Measurements from ENCODE around the gene ACP1. TPM values are rescaled to one million over a fixed set of nuclear protein-coding genes. Genes with fewer than 3 reads are reported as not detected.

The ACP1 gene
- total RNA-seq, 4 donors from 2014 or later: 66.3 to 92.6 (median 71.7) TPM

DNA sequence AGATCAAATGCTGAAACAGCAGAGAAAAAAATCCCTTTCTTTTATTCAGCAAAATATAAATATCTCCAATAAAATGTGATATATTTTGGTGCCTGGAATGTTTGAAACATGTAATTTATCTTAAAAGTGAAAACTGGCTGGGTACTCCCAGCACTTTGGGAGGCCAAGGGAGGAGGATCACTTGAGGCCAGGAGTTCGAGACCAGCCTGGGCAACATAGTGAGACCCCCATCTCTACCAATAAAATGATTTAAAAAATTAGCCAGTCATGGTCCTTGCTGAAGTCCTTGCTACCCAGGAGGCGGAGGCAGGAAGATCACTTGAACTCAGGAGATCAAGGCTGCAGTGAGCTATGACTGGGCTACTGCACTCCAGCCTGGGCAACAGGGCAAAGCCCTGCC is 9.6 kb upstream of the ACP1 start:
- TF ChIP-seq, protein P1, sequence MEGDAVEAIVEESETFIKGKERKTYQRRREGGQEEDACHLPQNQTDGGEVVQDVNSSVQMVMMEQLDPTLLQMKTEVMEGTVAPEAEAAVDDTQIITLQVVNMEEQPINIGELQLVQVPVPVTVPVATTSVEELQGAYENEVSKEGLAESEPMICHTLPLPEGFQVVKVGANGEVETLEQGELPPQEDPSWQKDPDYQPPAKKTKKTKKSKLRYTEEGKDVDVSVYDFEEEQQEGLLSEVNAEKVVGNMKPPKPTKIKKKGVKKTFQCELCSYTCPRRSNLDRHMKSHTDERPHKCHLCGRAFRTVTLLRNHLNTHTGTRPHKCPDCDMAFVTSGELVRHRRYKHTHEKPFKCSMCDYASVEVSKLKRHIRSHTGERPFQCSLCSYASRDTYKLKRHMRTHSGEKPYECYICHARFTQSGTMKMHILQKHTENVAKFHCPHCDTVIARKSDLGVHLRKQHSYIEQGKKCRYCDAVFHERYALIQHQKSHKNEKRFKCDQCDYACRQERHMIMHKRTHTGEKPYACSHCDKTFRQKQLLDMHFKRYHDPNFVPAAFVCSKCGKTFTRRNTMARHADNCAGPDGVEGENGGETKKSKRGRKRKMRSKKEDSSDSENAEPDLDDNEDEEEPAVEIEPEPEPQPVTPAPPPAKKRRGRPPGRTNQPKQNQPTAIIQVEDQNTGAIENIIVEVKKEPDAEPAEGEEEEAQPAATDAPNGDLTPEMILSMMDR (IDR thresholded peaks at IDR 0.05; ENCODE audit: low read depth): no peak

DNA sequence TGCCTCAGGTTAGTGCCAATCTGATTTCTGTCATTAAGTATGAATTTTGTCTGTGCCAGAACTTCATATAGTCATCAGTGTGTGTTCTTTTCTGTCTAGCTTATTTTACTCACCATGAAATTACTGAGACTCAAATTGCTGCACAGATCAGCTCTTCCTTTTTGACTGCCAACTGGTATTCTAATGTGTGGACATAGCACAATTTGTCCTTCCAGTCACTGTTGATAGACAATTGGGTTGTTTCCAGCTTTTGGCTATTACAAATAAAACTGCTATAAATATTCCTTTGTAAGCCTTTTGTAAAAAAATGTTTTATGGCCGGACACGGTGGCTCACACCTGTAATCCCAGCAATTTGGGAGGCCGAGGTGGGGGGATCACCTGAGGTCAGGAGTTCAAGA is 8.7 kb upstream of the ACP1 start:
- TF ChIP-seq, protein P1 (IDR thresholded peaks at IDR 0.05; ENCODE audit: low read depth): no peak

DNA sequence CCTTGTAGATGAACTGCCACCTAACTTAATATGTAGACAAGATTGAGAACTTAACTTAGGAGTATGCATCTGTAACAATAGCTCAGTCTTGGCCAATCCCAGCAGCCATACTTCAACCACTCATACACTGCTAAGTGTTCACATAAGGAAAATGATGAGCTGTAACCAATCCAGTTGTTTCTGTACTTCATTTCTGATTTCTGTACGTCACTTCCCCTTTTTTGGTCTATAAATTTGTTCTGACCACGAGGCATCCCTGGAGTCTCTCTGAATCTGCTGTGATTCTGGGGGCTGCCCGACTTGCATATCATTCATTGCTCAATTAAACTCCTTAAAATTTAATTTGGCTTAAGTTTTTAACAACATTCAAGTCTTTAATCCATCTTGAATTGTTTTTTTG is 7.3 kb upstream of the ACP1 start:
- TF ChIP-seq, protein P1 (IDR thresholded peaks at IDR 0.05; ENCODE audit: low read depth): no peak

DNA sequence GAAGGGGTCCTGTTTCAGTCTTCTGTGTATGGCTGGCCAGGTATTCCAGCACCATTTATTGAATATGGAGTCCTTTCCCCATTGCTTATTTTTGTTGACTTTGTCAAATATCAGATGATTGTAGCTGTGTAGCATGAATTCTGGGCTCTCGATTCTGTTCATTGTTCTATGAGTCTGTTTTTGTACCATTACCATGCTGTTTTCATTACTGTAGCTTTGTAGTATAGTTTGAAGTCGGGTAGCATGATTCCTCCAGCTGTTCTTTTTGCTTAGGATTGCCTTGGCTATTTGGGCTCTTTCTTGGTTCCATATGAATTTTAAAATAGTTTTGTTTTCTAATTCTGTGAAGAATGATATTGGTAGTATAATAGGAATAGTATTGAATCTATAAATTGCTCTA is 6.9 kb upstream of the ACP1 start:
- TF ChIP-seq, protein P1 (IDR thresholded peaks at IDR 0.05; ENCODE audit: low read depth): no peak

DNA sequence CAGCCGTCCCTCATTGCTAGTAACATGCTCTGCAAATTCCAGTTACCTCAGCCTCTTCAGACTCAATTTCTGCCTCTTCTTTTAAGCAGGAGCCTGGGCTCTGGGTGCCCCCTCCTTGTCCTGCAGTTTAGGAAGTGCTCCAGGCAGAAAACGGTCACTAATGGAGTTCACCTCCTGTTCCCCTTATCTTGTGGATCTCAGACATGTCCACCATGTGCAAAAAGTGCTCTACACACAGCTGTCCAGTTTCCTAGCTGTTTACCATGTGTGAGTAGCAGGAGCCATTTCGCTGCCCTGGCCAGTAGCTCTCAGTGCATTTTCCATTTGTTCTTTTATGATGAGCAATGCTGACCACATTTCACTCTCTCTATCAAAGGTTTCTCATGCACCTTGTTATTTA is 5.8 kb upstream of the ACP1 start:
- TF ChIP-seq, protein P1 (IDR thresholded peaks at IDR 0.05; ENCODE audit: low read depth): no peak

DNA sequence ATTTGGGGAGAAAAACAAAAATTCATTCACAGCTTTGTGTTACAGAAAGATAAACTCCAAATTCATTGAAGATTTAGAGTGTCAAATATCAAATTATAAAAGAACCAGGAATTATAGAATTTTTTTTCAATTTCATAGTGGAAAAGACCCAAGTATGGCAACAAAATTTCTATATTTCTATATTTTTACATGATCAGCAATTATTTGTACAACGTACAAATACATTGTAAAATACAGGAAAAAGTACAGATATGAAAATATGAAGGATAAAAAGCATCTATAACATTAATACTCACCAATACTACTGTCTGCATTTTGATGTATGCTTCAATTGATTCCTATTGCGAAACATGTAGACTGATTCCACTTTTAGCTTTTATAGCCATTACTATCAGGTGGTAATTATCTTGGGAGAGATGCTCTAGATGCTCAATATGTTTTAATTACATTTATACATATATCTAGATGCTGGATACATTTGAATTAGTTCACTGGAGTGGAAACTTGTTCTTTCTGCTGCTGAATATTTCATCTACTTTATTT is 4.9 kb upstream of the ACP1 start:
- TF ChIP-seq, protein P1 (IDR thresholded peaks at IDR 0.05; ENCODE audit: low read depth): no peak

DNA sequence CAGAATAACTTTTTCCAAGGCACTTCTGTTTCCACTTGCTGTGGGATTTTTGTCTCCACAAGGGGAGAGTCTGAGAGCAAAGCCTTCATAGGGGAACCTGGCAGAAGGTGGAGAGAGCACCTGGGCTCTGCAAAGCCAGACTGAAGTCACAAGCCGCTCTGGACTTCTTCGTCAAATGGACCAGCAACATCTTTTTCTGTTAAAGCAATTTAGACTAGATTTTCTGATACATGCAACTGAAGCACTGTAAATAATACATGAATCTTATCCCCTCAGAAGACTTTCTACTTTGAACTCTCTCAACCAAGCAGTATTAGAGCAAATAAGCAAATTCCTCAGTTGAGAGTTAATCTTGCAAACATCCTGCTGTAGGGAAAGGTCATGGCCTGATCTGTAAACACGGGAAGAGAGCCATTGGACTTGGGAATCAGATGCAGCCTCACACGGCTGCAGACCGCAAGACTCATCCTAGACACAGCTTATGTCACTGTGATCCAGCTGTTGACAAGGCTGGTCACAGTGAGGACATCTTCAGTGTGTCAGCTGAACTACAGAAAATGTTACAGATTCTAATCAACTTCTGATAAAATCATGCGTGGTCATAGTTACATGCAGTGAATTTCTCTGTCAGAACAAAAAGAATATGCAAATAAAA is 4.1 kb upstream of the ACP1 start:
- TF ChIP-seq, protein P1 (IDR thresholded peaks at IDR 0.05; ENCODE audit: low read depth): no peak
